GM12872 (cell line): ENCODE data around the gene MGMT.

ENCODE experiments used
- TF ChIP-seq, protein P1 (sequence below): IDR thresholded peaks from 3 replicates; pipeline ENCODE4 v1.5.1; 2011; ENCODE audit warnings: low read depth, mild to moderate bottlenecking, low read length, moderate library complexity; ENCODE audit not compliant: insufficient read depth

Gene MGMT

GRCh38 chr10:129761197-129761972 lies 294.3 kb downstream of the MGMT start:
- TF ChIP-seq, protein P1, sequence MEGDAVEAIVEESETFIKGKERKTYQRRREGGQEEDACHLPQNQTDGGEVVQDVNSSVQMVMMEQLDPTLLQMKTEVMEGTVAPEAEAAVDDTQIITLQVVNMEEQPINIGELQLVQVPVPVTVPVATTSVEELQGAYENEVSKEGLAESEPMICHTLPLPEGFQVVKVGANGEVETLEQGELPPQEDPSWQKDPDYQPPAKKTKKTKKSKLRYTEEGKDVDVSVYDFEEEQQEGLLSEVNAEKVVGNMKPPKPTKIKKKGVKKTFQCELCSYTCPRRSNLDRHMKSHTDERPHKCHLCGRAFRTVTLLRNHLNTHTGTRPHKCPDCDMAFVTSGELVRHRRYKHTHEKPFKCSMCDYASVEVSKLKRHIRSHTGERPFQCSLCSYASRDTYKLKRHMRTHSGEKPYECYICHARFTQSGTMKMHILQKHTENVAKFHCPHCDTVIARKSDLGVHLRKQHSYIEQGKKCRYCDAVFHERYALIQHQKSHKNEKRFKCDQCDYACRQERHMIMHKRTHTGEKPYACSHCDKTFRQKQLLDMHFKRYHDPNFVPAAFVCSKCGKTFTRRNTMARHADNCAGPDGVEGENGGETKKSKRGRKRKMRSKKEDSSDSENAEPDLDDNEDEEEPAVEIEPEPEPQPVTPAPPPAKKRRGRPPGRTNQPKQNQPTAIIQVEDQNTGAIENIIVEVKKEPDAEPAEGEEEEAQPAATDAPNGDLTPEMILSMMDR, result no peak

DNA sequence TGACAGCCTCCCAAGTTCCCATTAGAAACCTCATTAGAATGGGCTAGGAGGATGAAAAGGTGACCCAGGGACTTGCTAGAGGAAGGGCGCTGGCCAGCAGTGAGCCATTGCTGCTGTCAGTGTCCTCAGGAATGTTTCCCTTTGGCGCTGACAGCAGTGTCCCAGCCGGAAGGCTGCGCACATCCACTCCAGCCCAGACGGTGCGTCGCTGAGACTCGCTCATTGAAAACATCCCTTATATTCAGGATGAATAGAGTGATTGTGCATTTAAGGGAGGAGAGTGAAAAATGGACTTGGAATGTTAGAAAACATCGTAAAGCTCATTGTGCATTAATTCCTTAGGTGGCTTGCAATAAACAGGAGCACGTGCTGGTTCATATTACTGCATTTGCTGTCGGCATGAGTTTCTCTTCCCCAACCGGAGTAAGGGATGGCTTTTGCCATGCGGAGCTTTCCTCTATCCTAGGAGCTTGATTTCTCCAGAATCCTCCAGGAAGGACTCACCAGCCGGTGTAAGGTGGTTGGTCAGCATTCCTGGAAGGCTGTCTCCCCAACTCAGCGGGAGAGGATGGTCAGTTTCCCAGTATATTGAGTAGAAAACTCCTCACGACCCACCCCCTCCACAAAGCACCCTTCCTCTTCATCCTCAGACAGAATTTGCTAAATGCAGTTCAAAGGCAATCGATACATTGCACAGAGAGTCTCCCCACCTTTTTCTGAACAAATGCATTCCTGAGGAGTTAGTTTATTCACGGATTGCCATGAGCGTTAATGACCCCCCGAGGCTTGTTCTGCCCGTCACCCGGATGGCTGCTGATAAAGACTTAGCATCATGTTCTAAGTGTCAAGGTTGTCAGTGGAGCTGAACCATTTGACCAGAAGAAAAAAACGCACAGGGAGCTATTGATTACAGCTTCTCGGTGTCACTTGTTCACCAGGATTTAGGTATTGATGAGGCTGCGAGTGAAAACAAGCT lies 295.2 kb downstream of the MGMT start:
- TF ChIP-seq, protein P1, result no peak

DNA sequence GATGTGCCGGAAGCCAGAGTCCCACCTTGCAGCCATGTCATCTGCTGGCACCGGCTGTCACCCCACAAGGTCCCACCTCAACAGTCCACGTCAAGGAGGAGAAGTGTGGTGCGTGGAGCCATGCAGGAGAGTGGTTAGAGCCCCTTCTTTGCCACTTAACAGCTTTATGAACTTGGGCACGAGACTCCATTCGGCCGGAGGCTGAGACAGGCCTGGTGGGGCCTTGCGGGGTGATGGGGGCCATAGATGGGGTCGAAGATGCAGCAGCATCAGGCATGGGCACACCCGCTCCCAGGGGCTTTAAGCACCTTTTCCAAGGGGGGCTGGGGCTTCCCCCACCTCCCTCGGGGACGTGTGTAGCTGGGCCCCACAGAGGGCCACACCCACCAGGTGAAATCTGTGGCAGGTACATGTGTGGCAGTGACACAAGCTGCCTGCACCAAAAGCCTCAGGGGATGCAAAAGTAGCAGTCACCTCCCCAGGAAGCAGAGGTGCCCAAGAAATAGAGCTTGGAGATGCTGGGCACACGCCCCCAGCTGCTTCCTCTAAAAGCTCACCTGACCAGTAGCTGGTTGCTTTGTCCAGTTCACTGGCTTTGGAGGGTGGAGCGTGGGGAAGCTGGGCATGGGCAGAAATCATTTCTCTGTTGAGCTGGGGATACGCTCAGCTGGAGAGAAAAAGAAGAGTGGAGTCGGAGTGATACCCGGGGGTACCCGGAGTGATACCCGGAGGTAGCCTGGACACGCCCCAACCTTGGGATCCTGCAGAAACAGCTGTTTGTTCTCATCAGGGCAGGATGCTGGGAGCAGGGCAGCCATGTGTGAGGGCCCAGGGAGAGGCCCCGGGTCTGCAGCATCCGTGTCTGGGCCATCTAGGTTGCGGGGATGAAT lies 297.2 kb downstream of the MGMT start:
- TF ChIP-seq, protein P1, result no peak

- TF ChIP-seq, protein P1, result no peak
These were observed 298.0 kb downstream of the MGMT start for GRCh38 chr10:129764901-129765663.

GRCh38 chr10:129765664-129766550 lies 298.9 kb downstream of the MGMT start:
- TF ChIP-seq, protein P1, result no peak
